C4-2B (cell line): ENCODE results near the gene SLC39A8.

Experiments used
- ZFX ChIP-seq: fragments of 450-650 bp; IDR thresholded peaks from 2 replicates; pipeline ENCODE4 v1.6.1; 2017
- TF ChIP-seq, protein P1 (sequence below): fragments of 450-650 bp; conservative IDR thresholded peaks from 2 replicates; pipeline ENCODE4 v1.5.1; 2017; ENCODE audit warnings: mild to moderate bottlenecking

DNA sequence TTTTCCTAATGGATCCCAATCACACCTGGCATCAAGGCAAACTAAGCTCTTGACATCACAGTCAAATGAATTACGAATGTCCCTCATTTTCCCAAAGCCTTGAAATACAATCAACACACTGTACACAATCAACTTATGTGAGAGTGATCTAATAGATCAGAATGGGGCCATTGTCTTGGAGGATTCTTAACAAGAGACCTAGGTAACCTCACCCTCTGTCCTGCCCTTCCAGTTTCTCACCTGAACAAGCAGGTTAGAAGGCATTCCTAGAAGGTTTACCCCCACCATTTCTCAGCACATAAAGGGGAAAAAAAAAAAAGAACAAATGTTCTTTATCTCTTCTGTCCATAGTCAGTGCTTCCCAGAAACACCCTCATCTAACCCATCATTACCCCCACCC lies 6.3 kb downstream of the SLC39A8 start:
- TF ChIP-seq, protein P1, sequence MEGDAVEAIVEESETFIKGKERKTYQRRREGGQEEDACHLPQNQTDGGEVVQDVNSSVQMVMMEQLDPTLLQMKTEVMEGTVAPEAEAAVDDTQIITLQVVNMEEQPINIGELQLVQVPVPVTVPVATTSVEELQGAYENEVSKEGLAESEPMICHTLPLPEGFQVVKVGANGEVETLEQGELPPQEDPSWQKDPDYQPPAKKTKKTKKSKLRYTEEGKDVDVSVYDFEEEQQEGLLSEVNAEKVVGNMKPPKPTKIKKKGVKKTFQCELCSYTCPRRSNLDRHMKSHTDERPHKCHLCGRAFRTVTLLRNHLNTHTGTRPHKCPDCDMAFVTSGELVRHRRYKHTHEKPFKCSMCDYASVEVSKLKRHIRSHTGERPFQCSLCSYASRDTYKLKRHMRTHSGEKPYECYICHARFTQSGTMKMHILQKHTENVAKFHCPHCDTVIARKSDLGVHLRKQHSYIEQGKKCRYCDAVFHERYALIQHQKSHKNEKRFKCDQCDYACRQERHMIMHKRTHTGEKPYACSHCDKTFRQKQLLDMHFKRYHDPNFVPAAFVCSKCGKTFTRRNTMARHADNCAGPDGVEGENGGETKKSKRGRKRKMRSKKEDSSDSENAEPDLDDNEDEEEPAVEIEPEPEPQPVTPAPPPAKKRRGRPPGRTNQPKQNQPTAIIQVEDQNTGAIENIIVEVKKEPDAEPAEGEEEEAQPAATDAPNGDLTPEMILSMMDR, result no peak
- no peak for TF ChIP-seq ZFX
